OCI-LY3 (cell line): ENCODE data around the gene RAPGEFL1.
"Not testable (repeated sequence)": the region's sequence is repeated elsewhere in the genome, so short reads cannot be mapped to it uniquely, and the experiment has no call there.

Experiments
- H2AFZ ChIP-seq: fragments of 200-600, 300-600 bp; shearing (Covaris generic); 2 replicates; pipeline ENCODE4 v1.6.0; 2014; ENCODE audit warnings: antibody characterized with exemption, low read depth, low read length
- H3K27ac ChIP-seq: fragments of 200-600, 300-600 bp; sonication (generic); 2 replicates; pipeline ENCODE4 v1.5.1; 2014; ENCODE audit warnings: mild to moderate bottlenecking, low read length, moderate library complexity, mixed read lengths
- H3K27me3 ChIP-seq: fragments of 200-600, 300-600 bp; sonication (generic); 2 replicates; pipeline ENCODE4 v1.6.1; 2014; ENCODE audit warnings: low read depth, low read length, mixed read lengths
- H3K36me3 ChIP-seq: fragments of 200-600, 300-600 bp; sonication (generic); replicated peaks from 2 replicates; pipeline ENCODE3; 2014; ENCODE audit warnings: low read depth, low read length, mixed read lengths
- H3K4me1 ChIP-seq: fragments of 300-600, 200-600 bp; sonication (generic); 2 replicates; pipeline ENCODE4 v1.6.1; 2014; ENCODE audit warnings: low read length, mixed read lengths
- H3K4me2 ChIP-seq: fragments of 200-600, 300-600 bp; sonication (generic); 2 replicates; pipeline ENCODE4 v1.6.1; 2014; ENCODE audit warnings: low read length, mixed read lengths
- H3K4me3 ChIP-seq: fragments of 300-600, 200-600 bp; sonication (generic); 2 replicates; pipeline ENCODE4 v1.5.1; 2014; ENCODE audit warnings: antibody characterized with exemption, mild to moderate bottlenecking, low read length, moderate library complexity
- H3K79me2 ChIP-seq: fragments of 300-600, 200-600 bp; shearing (Covaris generic); 2 replicates; pipeline ENCODE4 v1.6.1; 2014; ENCODE audit warnings: mild to moderate bottlenecking, low read length, mixed read lengths
- H3K9ac ChIP-seq: fragments of 300-600, 200-600 bp; shearing (Covaris generic); 2 replicates; pipeline ENCODE4 v1.6.0; 2014; ENCODE audit warnings: mild to moderate bottlenecking, low read length, moderate library complexity
- H3K9me3 ChIP-seq: fragments of 200-600, 300-600 bp; shearing (Covaris generic); 2 replicates; pipeline ENCODE4 v1.6.1; 2014; ENCODE audit warnings: low read length, mixed read lengths; ENCODE audit not compliant: insufficient read depth
- H4K20me1 ChIP-seq: fragments of 200-600, 300-600 bp; sonication (generic); 2 replicates; pipeline ENCODE4 v1.6.1; 2016; ENCODE audit warnings: low read length, mixed read lengths; ENCODE audit not compliant: insufficient read depth
- EZH2phosphoT487 ChIP-seq: fragments of 200-600 bp; shearing (Covaris generic); IDR thresholded peaks from 2 replicates; pipeline ENCODE4 v1.6.1; 2018; ENCODE audit warnings: antibody characterized with exemption, mixed run types, low read depth
- TF ChIP-seq, protein P1 (sequence below): fragments of 200-600, 300-600 bp; sonication (generic); IDR thresholded peaks from 2 replicates; pipeline ENCODE4 v1.5.1; 2014; ENCODE audit warnings: antibody characterized with exemption, low read length, low read depth

The RAPGEFL1 gene

DNA sequence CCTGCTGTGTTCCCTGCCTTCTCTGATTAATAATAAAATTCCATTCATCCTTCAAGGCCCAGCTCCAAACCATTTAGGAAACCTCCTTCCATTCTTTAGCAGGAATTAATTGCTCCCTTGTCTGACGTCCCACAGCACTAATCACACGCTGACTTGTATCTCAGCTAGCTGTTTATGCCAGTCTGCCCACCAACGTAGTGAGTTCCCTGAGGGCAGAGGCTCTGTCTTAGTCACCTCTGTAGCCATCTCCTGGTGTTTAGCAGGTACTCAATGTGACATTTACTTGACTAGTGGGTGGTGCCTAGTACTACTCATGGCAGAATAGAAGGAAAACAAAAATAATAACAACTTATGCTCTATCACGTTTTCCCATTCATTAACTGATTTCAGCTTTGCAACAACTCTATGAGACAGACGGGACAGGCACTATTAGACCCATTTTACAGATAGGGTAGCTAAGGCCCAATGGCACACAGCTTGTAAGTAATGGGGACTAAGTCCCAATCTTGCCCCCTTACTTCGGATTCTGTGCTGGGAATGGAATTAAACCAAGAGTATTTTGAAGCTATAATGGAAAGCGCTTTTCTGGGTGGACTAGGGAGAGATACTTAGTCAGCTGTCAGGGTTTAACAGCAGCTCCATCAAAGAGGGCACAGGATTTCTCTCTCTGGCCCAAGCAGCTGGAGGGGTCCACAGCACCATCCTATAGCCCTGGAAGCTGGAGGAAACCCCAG is 40.9 kb downstream of the RAPGEFL1 start:
- Histone ChIP-seq H3K79me2 (peaks cover 17% of the 10 kb centered on the region), H3K36me3 (no peaks in the 10 kb centered on the region), H3K27ac (peak overlapping the region; percentile 46), H2AFZ (peak overlapping the region; percentile 83), H4K20me1 (no peaks in the 10 kb centered on the region), H3K4me3 (peak overlapping the region; percentile 84), H3K4me1 (peaks cover 8% of the 10 kb centered on the region), H3K27me3 (no peaks in the 10 kb centered on the region), H3K9ac (peak overlapping the region; percentile 55), H3K4me2 (peak overlapping the region; percentile 77), H3K9me3 (no peaks in the 10 kb centered on the region)
- TF ChIP-seq EZH2phosphoT487 = no peak

DNA sequence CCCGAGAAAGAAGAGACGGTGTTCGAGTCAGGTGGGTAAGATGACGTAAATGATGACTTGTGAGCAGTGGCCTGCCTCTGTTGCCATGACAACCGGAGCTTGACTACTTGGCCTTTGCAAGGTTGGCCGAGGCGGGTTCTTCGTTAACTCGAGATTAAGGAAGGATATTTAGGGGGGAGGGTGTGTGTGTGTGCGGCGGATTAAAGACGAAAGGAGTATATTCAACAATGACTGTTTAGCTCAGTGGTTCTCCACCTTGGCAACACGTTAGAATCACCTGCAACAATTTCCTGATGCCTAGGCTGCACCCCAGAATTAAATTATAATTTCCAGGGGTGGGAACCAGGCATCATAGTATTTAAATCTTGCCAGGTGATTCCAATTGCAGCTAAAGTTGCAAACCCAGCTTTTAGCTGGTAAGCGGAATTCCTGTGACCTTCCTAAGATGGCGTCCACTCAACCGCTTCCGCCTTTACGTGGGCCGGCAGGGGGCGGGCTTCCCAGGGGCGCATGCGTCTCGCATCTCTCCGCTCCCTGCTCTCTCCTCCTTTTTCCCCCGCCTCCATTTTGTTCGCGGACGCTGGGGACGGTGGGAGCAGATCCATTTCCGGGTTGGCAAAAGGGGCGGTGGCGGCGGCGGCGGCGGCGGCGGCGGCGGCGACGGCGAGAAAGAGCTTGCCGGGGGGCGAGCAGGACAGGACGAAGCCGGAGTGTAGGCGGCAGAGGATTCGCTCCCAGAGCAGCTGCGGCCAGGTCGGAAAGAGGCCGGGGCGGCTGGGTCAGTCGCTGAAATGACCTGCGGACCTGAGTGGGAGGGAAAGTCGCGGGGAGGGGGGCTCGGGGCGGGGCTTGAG is 41.7 kb downstream of the RAPGEFL1 start, which contains the start of gene WIPF2:
Gene WIPF2, plus strand, starts transcription at position 565 of the 854 bp plus-strand sequence. CDS start 37,156 bp downstream, outside the sequence.
- Histone ChIP-seq H4K20me1 (no peaks in the 10 kb centered on the region), H3K4me1 (peaks cover 8% of the 10 kb centered on the region), H3K79me2 (peaks cover 17% of the 10 kb centered on the region), H3K9me3 (no peaks in the 10 kb centered on the region), H3K4me2 (peak within 1 kb of the TSS; percentile 79), H3K4me3 (peak within 1 kb of the TSS; percentile 84), H2AFZ (peak within 1 kb of the TSS; percentile 83), H3K27me3 (no peaks in the 10 kb centered on the region), H3K27ac (peak within 1 kb of the TSS; percentile 51), H3K36me3 (no peaks in the 10 kb centered on the region), H3K9ac (peak within 1 kb of the TSS; percentile 75)
- TF ChIP-seq, protein P1, sequence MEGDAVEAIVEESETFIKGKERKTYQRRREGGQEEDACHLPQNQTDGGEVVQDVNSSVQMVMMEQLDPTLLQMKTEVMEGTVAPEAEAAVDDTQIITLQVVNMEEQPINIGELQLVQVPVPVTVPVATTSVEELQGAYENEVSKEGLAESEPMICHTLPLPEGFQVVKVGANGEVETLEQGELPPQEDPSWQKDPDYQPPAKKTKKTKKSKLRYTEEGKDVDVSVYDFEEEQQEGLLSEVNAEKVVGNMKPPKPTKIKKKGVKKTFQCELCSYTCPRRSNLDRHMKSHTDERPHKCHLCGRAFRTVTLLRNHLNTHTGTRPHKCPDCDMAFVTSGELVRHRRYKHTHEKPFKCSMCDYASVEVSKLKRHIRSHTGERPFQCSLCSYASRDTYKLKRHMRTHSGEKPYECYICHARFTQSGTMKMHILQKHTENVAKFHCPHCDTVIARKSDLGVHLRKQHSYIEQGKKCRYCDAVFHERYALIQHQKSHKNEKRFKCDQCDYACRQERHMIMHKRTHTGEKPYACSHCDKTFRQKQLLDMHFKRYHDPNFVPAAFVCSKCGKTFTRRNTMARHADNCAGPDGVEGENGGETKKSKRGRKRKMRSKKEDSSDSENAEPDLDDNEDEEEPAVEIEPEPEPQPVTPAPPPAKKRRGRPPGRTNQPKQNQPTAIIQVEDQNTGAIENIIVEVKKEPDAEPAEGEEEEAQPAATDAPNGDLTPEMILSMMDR = peak; percentile 24; the same call in 1 of the 2 replicates
- no peak for TF ChIP-seq EZH2phosphoT487

DNA sequence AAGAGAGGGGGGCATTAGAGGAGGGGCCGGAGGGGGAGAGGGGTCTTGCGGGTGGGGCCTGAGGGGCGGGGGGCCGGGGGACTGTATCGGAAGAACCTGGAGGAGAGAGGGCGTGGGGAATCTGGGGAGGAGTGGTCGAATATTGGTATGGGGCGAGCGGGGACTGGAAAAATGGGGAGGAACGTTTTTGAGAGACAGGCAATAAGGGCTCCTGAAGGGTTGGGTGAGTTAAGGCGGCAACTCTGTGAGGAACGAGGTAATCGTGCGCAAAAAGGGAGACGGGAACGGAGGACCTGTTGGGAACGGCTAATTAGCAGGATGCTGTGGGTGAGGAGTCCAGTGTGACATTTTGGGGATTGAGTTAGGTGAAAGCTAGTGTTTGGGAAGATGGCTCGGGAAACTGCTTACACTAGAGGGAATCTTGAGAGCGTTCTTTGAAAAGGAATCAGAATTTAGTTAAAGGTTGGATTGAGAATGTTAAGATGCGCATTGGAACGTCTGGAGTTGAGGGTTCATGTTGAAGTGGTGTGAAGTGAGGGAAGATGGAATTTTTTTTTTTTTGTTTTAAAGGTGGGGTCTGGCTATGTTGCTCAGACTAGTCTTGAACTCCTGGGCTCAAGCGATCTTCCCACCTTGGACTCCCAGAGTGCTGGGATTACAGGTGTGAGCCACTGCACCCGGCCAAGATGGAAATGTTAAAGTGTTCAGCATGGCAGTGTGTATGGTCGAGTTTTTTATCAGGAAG is 42.5 kb downstream of the RAPGEFL1 start:
- H3K4me1 ChIP-seq = peaks cover 8% of the 10 kb centered on the region
- H4K20me1 ChIP-seq = no peaks in the 10 kb centered on the region
- H3K9me3 ChIP-seq = no peaks in the 10 kb centered on the region
- H3K27ac ChIP-seq = peak overlapping the region; percentile 51; the same call in 1 of the 2 replicates
- peak overlapping the region; percentile 84 for H3K4me3 ChIP-seq
- no peak for TF ChIP-seq EZH2phosphoT487
- TF ChIP-seq, protein P1 = no peak
- H3K9ac ChIP-seq = peak overlapping the region; percentile 75
- H3K36me3 ChIP-seq = no peaks in the 10 kb centered on the region
- H2AFZ ChIP-seq = peak overlapping the region; percentile 75; the same call in 1 of the 2 replicates
- peak overlapping the region; percentile 79 for H3K4me2 ChIP-seq
- peaks cover 17% of the 10 kb centered on the region for H3K79me2 ChIP-seq
- no peaks in the 10 kb centered on the region for H3K27me3 ChIP-seq

DNA sequence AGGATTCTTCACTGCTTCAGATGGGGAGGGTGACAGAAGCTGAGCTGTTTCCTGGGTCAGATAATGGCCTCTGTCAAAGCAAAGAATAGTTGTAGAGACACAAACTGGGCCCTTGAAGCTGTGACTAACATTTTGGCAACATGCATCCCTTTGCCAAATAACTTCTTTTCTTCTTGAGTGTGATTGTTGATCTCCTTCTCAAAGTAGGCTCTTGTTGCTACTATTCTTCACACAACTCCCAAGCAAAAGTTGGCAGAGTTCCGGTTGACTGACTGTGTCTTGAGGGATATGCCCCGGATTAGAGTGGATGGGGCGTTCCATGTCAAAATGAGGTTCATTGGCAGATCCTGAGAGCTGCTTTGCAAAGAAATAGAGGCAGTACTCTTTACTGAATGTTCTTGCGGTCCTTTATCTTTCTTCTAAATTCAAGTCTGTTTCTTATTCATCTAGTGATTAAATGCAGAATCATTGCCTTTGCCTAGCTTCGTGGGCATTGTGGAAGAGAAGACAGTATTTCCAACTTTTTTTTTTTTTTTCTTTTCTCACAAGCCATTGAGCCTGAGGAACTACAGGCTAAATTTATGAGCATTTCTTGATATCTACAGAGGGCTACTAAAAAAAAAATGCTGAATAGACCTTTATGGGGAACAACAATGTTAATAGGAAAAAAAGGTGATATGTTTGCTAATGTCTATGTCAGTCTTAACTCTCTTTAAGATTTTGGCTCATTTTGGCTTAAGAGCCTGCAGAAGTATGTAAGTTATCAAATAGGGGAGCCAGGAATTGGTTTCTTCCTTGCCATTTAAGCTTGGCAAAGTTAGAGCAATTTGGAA is 47.7 kb downstream of the RAPGEFL1 start:
- no peak overlapping the region for H3K4me2 ChIP-seq
- no peak overlapping the region for H3K9ac ChIP-seq
- H3K27ac ChIP-seq = no peak overlapping the region

DNA sequence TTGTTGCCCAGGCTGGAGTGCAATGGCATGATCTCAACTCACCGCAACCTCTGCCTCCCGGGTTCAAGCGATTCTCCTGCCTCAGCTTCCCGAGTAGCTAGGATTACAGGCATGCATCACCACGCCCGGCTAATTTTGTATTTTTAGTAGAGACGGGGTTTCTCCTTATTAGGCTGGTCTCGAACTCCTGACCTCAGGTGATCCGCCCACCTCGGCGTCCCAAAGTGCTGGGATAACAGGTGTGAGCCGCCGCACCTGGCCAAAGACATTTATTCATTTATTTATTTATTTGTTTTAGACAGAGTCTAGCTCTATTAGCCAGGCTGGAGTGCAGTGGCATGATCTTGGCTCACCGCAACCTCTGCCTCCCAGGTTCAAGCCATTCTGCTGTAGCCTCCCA is 51.9 kb downstream of the RAPGEFL1 start:
- not testable (repeated sequence) for H3K4me2 ChIP-seq, H4K20me1 ChIP-seq, H3K36me3 ChIP-seq, H3K4me1 ChIP-seq, H3K27ac ChIP-seq, H3K9ac ChIP-seq, H3K9me3 ChIP-seq, H3K27me3 ChIP-seq, H3K4me3 ChIP-seq, H3K79me2 ChIP-seq, H2AFZ ChIP-seq

More for the DNA sequence above, 47.7 kb downstream of the RAPGEFL1 start:
- Histone ChIP-seq H3K27me3 (no peaks in the 10 kb centered on the region), H4K20me1 (no peaks in the 10 kb centered on the region; the same call in 1 of the 2 replicates), H3K4me3 (no peak overlapping the region), H3K9me3 (no peaks in the 10 kb centered on the region), H2AFZ (no peak overlapping the region), H3K4me1 (no peaks in the 10 kb centered on the region), H3K79me2 (peaks cover 13% of the 10 kb centered on the region), H3K36me3 (no peaks in the 10 kb centered on the region)
- no peak for TF ChIP-seq EZH2phosphoT487
- TF ChIP-seq, protein P1 = no peak
